Mammary epithelial cell (primary cell): ENCODE data around the gene ATG14.

Source experiments
- CTCF ChIP-seq, 2 donors: IDR thresholded peaks in 1 of 2; conservative IDR thresholded peaks in 1 of 2; 2 replicates each; pipeline ENCODE4 v1.5.1; 2011 to 2012; ENCODE audit warnings: inconsistent platforms in 2 of 2, low read length in 2 of 2, mild to moderate bottlenecking in 2 of 2, control low read depth in 1 of 2, low read depth in 1 of 2; ENCODE audit not compliant: insufficient read depth in 1 of 2; ENCODE audit errors: extremely low read depth in 1 of 2
- EZH2 ChIP-seq: IDR thresholded peaks from 2 replicates; pipeline ENCODE4 v1.6.1; 2012; ENCODE audit warnings: low read length, inconsistent platforms, borderline replicate concordance

DNA sequence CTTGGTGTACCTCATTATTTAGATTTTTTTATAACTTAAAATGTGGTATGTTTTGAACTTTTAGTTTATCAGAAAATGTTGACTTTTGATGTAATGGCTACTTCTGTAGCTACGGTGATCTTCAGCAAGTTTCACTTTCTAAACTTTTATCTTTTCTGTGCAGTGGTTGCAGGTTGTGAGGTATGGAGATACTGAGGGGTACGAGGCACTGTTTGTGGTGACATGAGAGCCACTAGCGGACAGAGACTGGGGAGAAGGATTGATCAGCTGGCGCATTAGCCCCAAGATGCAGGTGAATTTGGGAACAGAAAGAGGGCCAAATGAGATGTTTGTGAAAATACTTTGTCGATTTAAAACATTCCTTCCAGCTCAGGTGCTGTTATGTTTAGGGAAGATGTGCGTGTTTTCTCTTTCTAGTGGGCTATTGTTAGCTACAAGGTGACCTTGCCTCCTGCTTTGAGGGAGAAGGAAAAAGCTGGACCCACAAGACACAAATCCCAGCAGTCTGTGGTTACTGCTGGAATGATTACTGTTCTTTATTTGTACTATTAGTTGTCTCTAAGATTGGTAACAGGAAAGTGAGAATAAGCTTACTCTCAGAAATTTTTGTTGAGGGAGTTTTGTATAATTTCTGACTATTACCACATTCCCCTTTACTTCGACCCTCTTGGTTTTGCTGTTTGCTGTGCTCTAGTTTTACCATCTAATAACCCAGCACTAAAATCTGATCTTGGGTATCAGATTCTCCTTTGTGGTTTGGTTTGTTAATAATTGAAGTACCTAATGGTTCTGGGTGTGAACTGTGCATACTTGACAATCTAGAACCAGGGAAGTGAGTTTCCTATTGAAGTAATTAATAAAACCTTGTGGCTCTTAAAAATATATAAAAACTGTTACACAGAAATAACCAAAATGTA lies 78.7 kb downstream of the ATG14 start:
- TF ChIP-seq CTCF (conservative IDR thresholded peaks at IDR 0.05 in 1 of 2, IDR thresholded peaks at IDR 0.05 in 1 of 2; ENCODE audit: extremely low read depth in 1 of 2, insufficient read depth in 1 of 2, low read depth in 1 of 2, low read length in 2 of 2) (no peak), EZH2 (no peak)
